ENCODE data around the gene VTI1A.

The VTI1A gene

DNA sequence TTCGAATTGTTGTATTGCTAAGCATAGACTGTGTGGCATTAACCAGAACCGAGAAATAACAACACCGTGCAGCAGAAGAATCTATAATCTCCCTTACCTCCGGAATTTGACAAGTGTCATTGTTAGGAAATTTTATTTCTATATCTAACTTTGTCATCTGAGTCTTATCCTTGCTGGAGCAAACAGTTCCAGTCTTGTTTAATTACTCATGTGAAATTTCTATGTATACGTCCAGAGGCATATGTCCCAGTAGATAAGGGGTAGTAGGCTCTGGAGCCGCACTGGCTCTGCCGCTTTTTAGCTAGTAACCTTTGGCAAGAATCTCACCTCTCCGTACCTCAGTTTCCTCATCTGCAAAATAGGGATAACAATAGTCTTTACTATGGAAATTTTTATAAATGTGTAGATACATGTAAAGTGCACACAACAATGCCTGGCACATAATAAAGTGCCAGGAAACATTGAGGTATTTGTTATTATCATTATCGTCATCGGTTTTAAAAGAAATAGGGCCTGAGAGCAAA lies 228.6 kb downstream of the VTI1A start:
- DNase-seq (ENCODE audit: low read depth, low spot score), result no peak

- no peak for DNase-seq (ENCODE audit: low read depth, low spot score)
Observed at GRCh38 chr10:112677689-112678088, 230.7 kb downstream of the VTI1A start.

DNA sequence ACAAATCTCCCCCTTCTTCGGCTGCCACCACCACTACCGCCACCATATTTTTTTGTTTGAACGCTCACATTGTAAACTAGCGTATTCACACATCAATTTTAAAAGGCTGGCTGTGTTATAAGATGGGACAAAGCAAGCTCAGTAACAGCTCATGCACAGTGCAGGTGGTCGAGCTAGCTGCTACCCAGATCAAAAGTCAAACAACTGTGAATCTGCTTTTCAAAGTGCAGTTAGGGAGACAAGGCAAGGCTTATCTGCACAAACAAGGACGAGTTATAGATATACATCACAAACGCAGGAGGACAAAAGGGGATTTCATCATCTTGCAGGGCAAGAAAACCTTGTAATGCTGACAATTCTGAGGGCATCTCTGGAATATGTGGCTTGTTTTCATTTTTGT lies 231.6 kb downstream of the VTI1A start:
- no peak for DNase-seq (ENCODE audit: low read depth, low spot score)

GRCh38 chr10:112678987-112679386 lies 232.0 kb downstream of the VTI1A start:
- no peak for DNase-seq (ENCODE audit: low read depth, low spot score)

GRCh38 chr10:112679392-112679791 lies 232.4 kb downstream of the VTI1A start:
- no peak for DNase-seq (ENCODE audit: low read depth, low spot score)

GRCh38 chr10:112680586-112680985 lies 233.6 kb downstream of the VTI1A start:
- DNase-seq (ENCODE audit: low read depth, low spot score), result no peak

GRCh38 chr10:112687647-112688046 lies 240.6 kb downstream of the VTI1A start:
- DNase-seq (ENCODE audit: low read depth, low spot score), result peak; percentile 29

GRCh38 chr10:112689327-112690072 lies 242.5 kb downstream of the VTI1A start:
- DNase-seq (ENCODE audit: low read depth, low spot score), result peak; percentile 11

DNA sequence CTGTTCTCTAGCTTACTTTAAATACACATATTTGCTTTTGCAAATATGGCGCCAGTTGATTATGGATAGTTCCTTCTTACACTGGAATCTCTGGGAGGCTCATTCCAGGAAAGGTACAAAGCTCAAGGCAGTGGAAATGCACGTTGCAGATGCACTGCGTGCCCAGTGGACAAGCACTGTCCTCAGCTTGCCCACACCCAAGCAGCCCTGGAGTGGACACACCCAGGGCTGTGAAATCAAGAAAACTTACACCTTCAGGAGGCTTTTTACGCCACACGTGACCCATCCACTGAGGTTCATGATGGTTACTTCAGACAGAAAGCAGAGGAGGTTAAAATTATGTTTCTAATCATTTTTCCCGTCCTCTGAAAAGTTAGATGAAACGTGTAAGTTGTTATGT lies 248.5 kb downstream of the VTI1A start:
- DNase-seq (ENCODE audit: low read depth, low spot score), result no peak

DNA sequence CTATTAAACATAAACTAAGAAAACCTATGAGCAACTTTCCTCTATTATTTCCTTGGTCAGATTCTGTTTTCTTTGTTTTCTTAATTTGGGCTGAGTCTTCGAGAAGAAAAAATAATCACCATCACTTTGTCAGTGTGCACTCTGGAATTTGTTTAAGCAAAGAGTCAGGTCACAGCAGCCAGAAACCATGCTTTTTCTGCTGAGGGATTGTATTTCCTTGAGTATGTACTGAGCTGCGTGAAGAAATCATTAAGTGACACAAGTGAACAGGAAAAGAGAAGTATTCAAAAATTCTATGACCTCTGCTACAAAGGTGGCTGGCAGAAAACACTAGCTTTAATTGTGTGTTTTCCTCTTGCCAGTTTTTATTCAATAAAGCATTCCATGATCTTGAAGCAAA lies 249.6 kb downstream of the VTI1A start:
- DNase-seq (ENCODE audit: low read depth, low spot score), result no peak

DNA sequence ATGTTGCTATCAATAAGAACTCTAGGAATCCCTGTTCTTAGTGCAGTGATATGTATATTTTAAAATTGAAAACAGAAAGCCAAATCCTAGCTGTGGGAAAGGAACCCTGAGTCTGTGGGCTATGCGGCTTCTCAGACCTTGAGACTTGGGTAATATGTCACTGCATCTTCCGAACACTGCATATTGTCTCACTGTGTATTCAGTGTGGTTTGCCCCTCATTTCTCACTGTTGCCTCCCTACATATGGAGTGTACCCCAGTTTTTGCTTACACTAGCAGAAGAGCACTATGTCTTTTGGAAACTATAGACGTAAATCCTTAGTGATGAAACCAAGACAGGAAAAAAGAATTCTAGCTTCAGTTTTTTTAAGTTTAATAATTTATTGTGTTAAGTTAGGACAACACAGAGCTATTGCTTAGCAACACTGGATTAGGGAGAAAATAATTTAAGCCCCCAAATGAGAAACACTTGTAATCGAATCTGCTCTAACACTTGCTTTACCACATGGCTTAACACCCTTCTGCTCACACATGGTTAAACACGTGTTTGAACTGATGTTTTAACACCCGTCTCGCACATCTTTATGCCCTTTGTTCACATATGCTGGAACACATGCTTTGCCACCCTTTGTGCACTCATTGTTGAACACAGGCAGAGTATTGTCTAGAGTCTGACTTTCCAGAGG lies 251.3 kb downstream of the VTI1A start:
- DNase-seq (ENCODE audit: low read depth, low spot score), result no peak

DNA sequence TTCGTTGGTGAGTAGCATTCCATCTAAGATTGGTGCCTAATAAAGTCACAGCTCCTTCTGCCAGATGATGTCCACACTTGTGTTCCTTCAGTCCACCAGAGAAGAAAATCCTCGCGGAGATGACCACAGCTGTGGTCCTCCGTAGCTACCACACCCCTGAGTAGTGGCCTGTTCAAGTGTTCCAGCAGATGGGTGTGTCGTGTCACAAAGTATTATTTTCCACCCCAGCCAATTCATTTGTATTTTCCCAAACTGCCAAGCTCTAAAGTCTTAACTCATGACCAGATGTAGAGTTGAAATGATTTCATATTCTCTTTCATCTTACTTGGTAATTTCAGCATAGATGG lies 251.8 kb downstream of the VTI1A start:
- no peak for DNase-seq (ENCODE audit: low read depth, low spot score)

DNA sequence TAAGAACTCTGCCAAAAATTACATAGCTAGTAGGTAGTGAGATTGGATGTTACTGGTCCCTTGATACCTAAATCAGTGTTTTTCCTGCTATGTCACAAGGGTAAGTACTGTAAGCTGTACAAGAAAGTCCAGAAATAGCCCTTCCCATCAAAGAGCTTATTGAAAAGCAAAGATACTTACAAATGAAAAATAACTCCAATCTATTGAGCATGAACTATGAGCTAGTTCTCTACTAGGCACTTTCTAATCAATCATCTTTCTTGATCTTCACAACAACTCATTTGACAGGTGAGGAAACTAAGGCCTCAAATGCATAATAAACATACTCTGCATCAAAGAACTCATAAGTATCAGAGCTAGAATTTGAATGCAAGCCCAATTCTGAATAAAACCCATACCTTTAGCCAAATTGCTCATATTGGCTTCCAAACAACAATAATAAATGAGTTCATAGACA lies 253.2 kb downstream of the VTI1A start:
- no peak for DNase-seq (ENCODE audit: low read depth, low spot score)

DNA sequence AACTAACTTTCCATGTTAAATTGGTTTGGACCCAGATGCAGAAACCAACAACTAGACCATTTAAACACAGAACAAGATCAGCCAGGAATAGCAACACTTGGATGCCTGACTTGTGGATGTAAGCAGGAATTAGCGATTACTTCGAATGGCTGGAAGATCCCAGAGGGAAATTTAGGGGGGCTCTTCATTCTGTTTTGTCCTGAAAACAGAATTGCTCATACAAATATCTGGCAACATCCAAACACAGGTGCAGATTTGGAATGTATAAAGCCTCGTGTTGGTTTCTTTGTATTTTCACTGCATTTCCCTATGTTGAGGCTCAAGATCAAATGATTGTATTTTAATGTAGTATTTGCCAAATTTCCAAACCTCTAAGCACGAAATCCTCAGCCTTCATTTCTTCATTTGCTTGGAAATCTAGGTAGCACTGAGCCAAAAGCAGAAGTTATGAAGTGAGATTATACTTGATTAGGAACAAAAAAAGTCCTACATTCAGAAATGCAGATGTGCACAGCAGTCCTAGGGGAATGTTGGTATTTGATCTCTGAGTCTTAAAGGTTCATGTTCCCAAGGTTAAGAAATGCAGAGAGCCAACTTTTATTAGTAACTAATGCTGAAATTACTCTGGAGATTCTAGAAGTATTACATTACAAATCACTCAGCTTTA lies 254.3 kb downstream of the VTI1A start:
- no peak for DNase-seq (ENCODE audit: low read depth, low spot score)

- no peak for DNase-seq (ENCODE audit: low read depth, low spot score)
Observed at GRCh38 chr10:112701878-112702255, 254.9 kb downstream of the VTI1A start.

GRCh38 chr10:112706577-112706976 lies 259.6 kb downstream of the VTI1A start:
- DNase-seq (ENCODE audit: low read depth, low spot score), result no peak

- no peak for DNase-seq (ENCODE audit: low read depth, low spot score)
Observed at GRCh38 chr10:112708461-112708860, 261.4 kb downstream of the VTI1A start.

GRCh38 chr10:112710528-112710927 lies 263.5 kb downstream of the VTI1A start:
- DNase-seq (ENCODE audit: low read depth, low spot score), result no peak

GRCh38 chr10:112711366-112711765 lies 264.4 kb downstream of the VTI1A start:
- peak; percentile 59 for DNase-seq (ENCODE audit: low read depth, low spot score)

DNA sequence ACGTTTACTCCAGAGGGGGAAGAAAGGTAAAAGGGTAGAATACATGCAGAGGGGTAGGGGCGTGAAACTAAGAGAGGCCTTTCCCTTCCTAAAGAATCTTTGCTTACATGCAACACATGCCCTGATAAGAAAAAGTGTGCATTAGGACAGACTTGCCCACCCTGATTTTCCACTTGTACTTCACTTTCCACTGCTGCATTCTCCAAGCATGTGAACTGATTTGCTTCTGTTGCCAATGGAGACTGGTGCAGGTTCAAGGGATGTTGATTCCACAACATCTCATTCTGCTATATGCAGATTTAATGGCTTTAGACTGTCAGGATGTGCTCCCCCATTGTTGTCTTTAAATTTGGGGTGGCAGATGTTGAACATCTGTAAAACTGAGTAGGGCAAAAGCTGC lies 265.5 kb downstream of the VTI1A start:
- DNase-seq (ENCODE audit: low read depth, low spot score), result no peak

DNA sequence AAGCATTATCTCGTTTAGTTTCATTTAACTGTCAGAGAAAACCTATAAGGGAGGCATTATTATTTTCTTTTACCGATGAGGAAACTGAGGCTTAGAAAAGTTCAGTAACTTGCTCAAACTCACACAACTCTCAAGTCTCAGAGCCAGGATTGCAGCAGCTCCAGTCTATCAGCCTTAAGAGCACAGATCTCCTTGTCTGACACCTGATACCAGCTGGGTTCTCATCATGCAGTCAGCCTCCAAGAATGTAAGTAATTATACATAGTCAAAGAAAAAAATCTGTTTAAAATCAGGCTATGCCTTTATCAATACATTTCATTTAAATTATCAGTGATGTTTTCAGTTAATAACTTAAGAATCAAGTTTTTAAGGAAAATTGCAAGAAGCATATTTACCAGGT lies 266.4 kb downstream of the VTI1A start:
- DNase-seq (ENCODE audit: low read depth, low spot score), result no peak

GRCh38 chr10:112715581-112715980 lies 268.6 kb downstream of the VTI1A start:
- DNase-seq (ENCODE audit: low read depth, low spot score), result no peak

- DNase-seq (ENCODE audit: low read depth, low spot score), result no peak
Observed at GRCh38 chr10:112716076-112716475, 269.1 kb downstream of the VTI1A start.

Measured in astrocyte of the hippocampus (primary cell).